H1 (cell line): ENCODE data around the gene ART4. TPM values are rescaled to one million over a fixed set of nuclear protein-coding genes. Genes with fewer than 3 reads are reported as not detected.

ENCODE experiments used
- ASH2L ChIP-seq: fragments of 200-600, 300-600 bp; sonication (generic); IDR thresholded peaks from one replicate; pipeline ENCODE4 v1.7.1; 2017; ENCODE audit warnings: low read length
- BACH1 ChIP-seq: IDR thresholded peaks from 2 replicates; pipeline ENCODE4 v1.6.1; 2012; ENCODE audit warnings: low read length, improper control_type of control experiment
- CBX8 ChIP-seq: fragments of 300-800, 300-1000 bp; sonication (generic); IDR thresholded peaks from 2 replicates; pipeline ENCODE4 v1.7.1; 2016; ENCODE audit warnings: low read depth, low read length, borderline replicate concordance
- CHD7 ChIP-seq: fragments of 300-600 bp; sonication (generic); IDR thresholded peaks from 2 replicates; pipeline ENCODE4 v1.7.1; 2012; ENCODE audit warnings: low read length, moderate library complexity, mild to moderate bottlenecking, inconsistent platforms; ENCODE audit not compliant: insufficient replicate concordance
- CREB1 ChIP-seq: IDR thresholded peaks from 2 replicates; pipeline ENCODE4 v1.6.1; 2012; ENCODE audit warnings: inconsistent platforms
- EZH2 ChIP-seq: fragments of 200-600 bp; sonication (generic); IDR thresholded peaks from 2 replicates; pipeline ENCODE4 v1.7.1; 2012; ENCODE audit warnings: low read depth, mild to moderate bottlenecking, moderate library complexity, low read length, inconsistent platforms; ENCODE audit not compliant: severe bottlenecking
- KDM5A ChIP-seq: fragments of 200-600 bp; IDR thresholded peaks from 2 replicates; pipeline ENCODE4 v1.7.1; 2012; ENCODE audit warnings: mild to moderate bottlenecking, low read length, inconsistent platforms, mixed read lengths
- RFX5 ChIP-seq: IDR thresholded peaks from 2 replicates; pipeline ENCODE4 v1.6.1; 2011; ENCODE audit warnings: low read depth, low read length, improper control_type of control experiment, borderline replicate concordance
- SP2 ChIP-seq: IDR thresholded peaks from 2 replicates; pipeline ENCODE4 v1.6.1; 2012; ENCODE audit warnings: mild to moderate bottlenecking, low read length, inconsistent platforms
- SRF ChIP-seq: IDR thresholded peaks from 2 replicates; pipeline ENCODE4 v1.6.1; 2011; ENCODE audit warnings: mild to moderate bottlenecking, low read depth, low read length, moderate library complexity
- TBP ChIP-seq: IDR thresholded peaks from 2 replicates; pipeline ENCODE4 v1.6.1; 2011; ENCODE audit warnings: low read depth, low read length, improper control_type of control experiment
- polyA plus RNA-seq, 7 experiments: library from polyadenylated mRNA; depleted of rRNA in 3 of 7; stranded (reverse) in 5 of 7; unstranded in 2 of 7; fragments of >200 nt in 5 of 7; fragments of 200-250 nt in 2 of 7; gene quantifications; 1 replicate in 5 of 7; 2 replicates in 1 of 7; 4 replicates in 1 of 7; pipeline versions ENCODE4 v1.2.1 to v1.2.3, GENCODE V29; 2011 to 2013; ENCODE audit warnings: missing spikeins in 2 of 7, mixed read lengths in 2 of 7
- total RNA-seq: library from RNA; stranded (reverse); fragmentation: NEBNext Ultra II Directional; extraction: Animal tissue kit (Norgen Biotek cat#: 25700); gene quantifications from 2 replicates; pipeline ENCODE4 v1.2.1, GENCODE V29; 2021

ART4 gene
- total and polyA plus RNA-seq, 2 of the 8 experiments (the other 6 are each of a cell fraction or from before 2014, with no cell fraction given): not detected

DNA sequence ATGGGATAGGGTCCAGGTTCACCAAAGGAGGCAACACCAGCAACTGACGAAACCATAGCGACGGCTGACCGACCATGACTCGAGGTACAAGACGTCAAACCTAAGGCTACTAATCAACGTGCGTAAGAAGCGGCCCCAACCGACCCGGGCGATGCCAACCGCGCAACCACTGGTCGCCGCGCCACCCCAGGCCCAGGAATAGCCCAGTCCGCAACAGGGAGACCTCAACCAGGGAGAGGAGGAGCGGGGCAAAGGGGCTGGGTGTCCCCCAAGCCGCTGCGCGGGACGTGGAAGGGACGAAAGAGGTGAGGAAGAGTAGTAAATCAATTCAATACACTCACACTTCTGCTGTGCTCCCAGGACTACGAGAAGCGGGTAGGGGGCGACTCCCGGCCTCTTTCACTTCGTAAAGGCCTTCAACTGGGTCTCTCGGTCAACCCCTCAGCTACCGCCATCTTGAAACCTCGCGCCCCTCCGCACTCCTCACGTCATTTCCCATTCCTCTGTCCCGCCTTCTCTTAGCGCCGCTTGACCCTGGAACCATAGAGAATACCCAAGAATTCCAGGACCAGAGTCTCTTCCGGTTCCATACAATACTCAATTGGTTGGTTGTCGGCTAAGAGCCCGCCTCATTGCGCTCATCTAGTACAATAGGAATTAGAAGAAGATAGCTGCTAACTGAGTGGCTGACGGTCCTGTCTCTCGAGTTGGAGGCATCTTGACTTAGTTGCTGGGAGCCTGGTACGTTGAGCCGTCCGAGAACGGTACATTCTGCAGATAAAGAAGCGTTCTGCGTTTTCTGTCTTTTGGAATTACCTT is 40.1 kb downstream of the ART4 start, which contains the start of the genes C12orf60 and WBP11 (continued):
- TF ChIP-seq CHD7: no peak
- no peak for TF ChIP-seq BACH1
- TF ChIP-seq SRF: no peak
- no peak for TF ChIP-seq CBX8
- peak; percentile 91 for TF ChIP-seq ASH2L
- TF ChIP-seq EZH2: no peak
- TF ChIP-seq KDM5A: peak; percentile 73
- peak; percentile 90 for TF ChIP-seq TBP
- TF ChIP-seq CREB1: peak; percentile 85
- TF ChIP-seq SP2: peak; percentile 92
- TF ChIP-seq RFX5: no peak
